ENCODE measurements around the gene KLHL29. TPM values are rescaled to one million over a fixed set of nuclear protein-coding genes. Genes with fewer than 3 reads are reported as not detected.

The KLHL29 gene
- total and polyA plus RNA-seq, 10 of the 15 experiments (the other 5 are each of a cell fraction or from before 2014, with no cell fraction given), result 1.4 to 19.5 (median 6.1) TPM

DNA sequence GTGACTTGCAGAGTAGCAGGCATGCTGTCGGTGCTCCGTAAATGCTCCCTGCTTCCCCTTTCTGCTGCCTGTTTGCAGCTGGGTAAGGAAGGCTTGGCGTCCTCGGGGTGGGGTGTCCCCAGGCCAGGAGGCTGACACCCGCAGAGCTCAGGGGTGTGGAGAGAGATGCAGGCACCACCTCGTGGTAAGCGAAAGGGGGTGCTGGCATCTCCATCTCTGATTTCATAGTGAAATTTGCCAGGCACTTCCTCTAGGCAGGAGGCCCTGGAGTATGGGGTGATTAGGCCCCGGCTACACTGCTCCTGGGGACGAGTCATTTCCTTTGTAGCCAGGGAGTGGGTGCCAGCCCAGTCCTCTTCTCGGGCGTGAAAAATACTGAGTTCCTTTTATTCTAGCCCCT, 160.4 kb downstream of the KLHL29 start (continued):
- no peak for TF ChIP-seq MEF2A (IDR thresholded peaks at IDR 0.05; ENCODE audit: insufficient read depth, low read depth, low read length)
- no peak for TF ChIP-seq DPF2 (IDR thresholded peaks at IDR 0.05)
- no peak for TF ChIP-seq ZNF24 (IDR thresholded peaks at IDR 0.05)
- TF ChIP-seq CHD2 (IDR thresholded peaks at IDR 0.05; ENCODE audit: borderline replicate concordance, low read depth, low read length), result no peak

DNA sequence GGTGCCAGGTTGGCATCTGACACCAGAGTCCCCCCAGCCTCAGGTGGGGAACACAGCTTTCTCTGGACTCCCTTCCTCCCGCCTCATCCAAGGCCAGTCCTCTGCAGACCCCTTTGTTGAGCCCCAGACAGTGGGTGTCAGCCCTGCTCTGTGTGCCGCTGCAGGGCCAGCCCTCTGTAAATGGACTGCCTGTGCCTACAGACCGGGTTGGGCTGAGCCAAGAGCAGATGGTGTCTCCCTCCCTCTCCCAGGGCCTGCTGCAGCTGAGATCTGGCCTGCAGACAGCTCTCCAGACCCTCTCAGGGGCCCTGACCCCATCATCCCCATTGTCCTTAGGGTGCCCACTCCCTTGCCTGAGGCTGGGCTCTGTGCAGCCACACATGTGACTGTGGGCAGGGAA, 160.8 kb downstream of the KLHL29 start:
- no peak overlapping the region for H2AFZ ChIP-seq (ENCODE audit: control insufficient read depth, low read depth, low read length)
- ATAC-seq (no peak), FAIRE-seq (no peak), DNase-seq (ENCODE audit: low read depth, low spot score) (no peak)
- SMC1A ChIA-PET (ENCODE audit: uncharacterized antibody, unreplicated experiment), result no interaction called here
- no peak overlapping the region for H3K9ac ChIP-seq (ENCODE audit: control insufficient read depth, insufficient read depth, low read length)
- H3K4me2 ChIP-seq (ENCODE audit: control insufficient read depth, insufficient read depth), result no peak overlapping the region
- CTCF ChIA-PET, result no interaction called here
- in situ Hi-C loops (cut with MboI) (no loop called here), intact Hi-C loops (cut with micrococcal nuclease; ENCODE audit: unreplicated experiment) (no loop called here)
- no peaks in the 10 kb centered on the region for H3K9me3 ChIP-seq (replicated peaks; ENCODE audit: control insufficient read depth, insufficient read depth, low read length)
- no TSS peak for BruUV-seq (replicated peaks)
- TF ChIP-seq EED (IDR thresholded peaks at IDR 0.05; ENCODE audit: low read depth), result no peak
- TF ChIP-seq, protein P1, sequence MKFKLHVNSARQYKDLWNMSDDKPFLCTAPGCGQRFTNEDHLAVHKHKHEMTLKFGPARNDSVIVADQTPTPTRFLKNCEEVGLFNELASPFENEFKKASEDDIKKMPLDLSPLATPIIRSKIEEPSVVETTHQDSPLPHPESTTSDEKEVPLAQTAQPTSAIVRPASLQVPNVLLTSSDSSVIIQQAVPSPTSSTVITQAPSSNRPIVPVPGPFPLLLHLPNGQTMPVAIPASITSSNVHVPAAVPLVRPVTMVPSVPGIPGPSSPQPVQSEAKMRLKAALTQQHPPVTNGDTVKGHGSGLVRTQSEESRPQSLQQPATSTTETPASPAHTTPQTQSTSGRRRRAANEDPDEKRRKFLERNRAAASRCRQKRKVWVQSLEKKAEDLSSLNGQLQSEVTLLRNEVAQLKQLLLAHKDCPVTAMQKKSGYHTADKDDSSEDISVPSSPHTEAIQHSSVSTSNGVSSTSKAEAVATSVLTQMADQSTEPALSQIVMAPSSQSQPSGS (IDR thresholded peaks at IDR 0.05; ENCODE audit: low read length), result no peak
- peaks cover 0 to 9% of the 10 kb centered on the region in 2 experiments; a peak in 3 of 4 replicates for H3K36me3 ChIP-seq (ENCODE audit: control insufficient read depth in 2 of 2, insufficient read depth in 2 of 2, low read length in 1 of 2)
- no peak overlapping the region for H3K27ac ChIP-seq (ENCODE audit: control insufficient read depth, insufficient read depth)
- H4K20me1 ChIP-seq (ENCODE audit: control insufficient read depth, insufficient read depth), result no peaks in the 10 kb centered on the region
- no peaks in the 10 kb centered on the region for H3K4me1 ChIP-seq (ENCODE audit: control insufficient read depth, insufficient read depth, low read length)
- no peaks in the 10 kb centered on the region for H3K79me2 ChIP-seq (ENCODE audit: control insufficient read depth, insufficient read depth, low read length)
- RAD21 ChIA-PET (ENCODE audit: unreplicated experiment), result no interaction called here
- POLR2A ChIA-PET, result no interaction called here
- no peak overlapping the region for H3K4me3 ChIP-seq
- WGBS (ENCODE audit: insufficient coverage, insufficient replicate concordance, low lambda C conversion rate, missing lambda C conversion rate), result 65% methylated on average over 3 of the region's 3 CpGs
- no peaks in the 10 kb centered on the region for H3K27me3 ChIP-seq (replicated peaks in 1 of 2; ENCODE audit: control insufficient read depth in 2 of 2, insufficient read depth in 2 of 2, low read length in 1 of 2)
